Stimulated activated CD4-positive, alpha-beta T cell treated with anti-CD3 and anti-CD28 coated beads, TNF-alpha, amount 100 ng/mL, for 4 hours (primary cell): ENCODE data around the gene SCARF2.
"Not testable (repeated sequence)": the region's sequence is repeated elsewhere in the genome, so short reads cannot be mapped to it uniquely, and the experiment has no call there.

Source experiments
- DNase-seq, 3 experiments: peaks; one replicate each; pipeline ENCODE4 v3.0.0-alpha.2; 2020; ENCODE audit warnings: low read depth in 3 of 3

The SCARF2 gene

GRCh38 chr22:20463324-20464095, 25.9 kb upstream of the SCARF2 start:
- DNase-seq, result no peak

GRCh38 chr22:20459862-20460261, 22.2 kb upstream of the SCARF2 start:
- DNase-seq, result no peak

- no peak for DNase-seq
Measured at GRCh38 chr22:20459152-20459542, 21.5 kb upstream of the SCARF2 start.

GRCh38 chr22:20458530-20459151, 21.0 kb upstream of the SCARF2 start:
- DNase-seq, result no peak

GRCh38 chr22:20457506-20458240, 20.0 kb upstream of the SCARF2 start:
- no peak for DNase-seq

- DNase-seq, result no peak
Measured at GRCh38 chr22:20456722-20457076, 19.1 kb upstream of the SCARF2 start.

GRCh38 chr22:20456064-20456721, 18.6 kb upstream of the SCARF2 start:
- peak; percentile 38 to 65 (median 62) for DNase-seq

GRCh38 chr22:20455709-20456063, 18.1 kb upstream of the SCARF2 start:
- DNase-seq, result no peak

GRCh38 chr22:20453222-20453621, 15.6 kb upstream of the SCARF2 start:
- DNase-seq, result no peak

- DNase-seq, result no peak
Measured at GRCh38 chr22:20451920-20452319, 14.3 kb upstream of the SCARF2 start.

GRCh38 chr22:20451129-20451778, 13.6 kb upstream of the SCARF2 start:
- DNase-seq, result not testable (repeated sequence)

GRCh38 chr22:20450551-20450906, 12.9 kb upstream of the SCARF2 start:
- DNase-seq, result no peak

- no peak for DNase-seq
Measured at GRCh38 chr22:20449819-20450550, 12.4 kb upstream of the SCARF2 start.

- DNase-seq, result no peak
Measured at GRCh38 chr22:20448630-20449029, 11.0 kb upstream of the SCARF2 start.

- DNase-seq, result no peak
Measured at GRCh38 chr22:20446383-20446970, 8.9 kb upstream of the SCARF2 start.

- DNase-seq, result no peak
Measured at GRCh38 chr22:20444325-20444724, 6.7 kb upstream of the SCARF2 start.

GRCh38 chr22:20442485-20443284, 5.1 kb upstream of the SCARF2 start:
- DNase-seq, result no peak

GRCh38 chr22:20441631-20442484, 4.2 kb upstream of the SCARF2 start:
- DNase-seq, result no peak
